A673 (cell line): ENCODE measurements around the gene ZBTB44.

Experiments
- EZH2 ChIP-seq: fragments of 200-600 bp; sonication (generic); IDR thresholded peaks from 2 replicates; pipeline ENCODE4 v1.6.1; 2017; ENCODE audit warnings: borderline replicate concordance, low read depth, mild to moderate bottlenecking, mixed read lengths, antibody characterized with exemption, low read length; ENCODE audit not compliant: poor library complexity, severe bottlenecking
- TF ChIP-seq, protein P1 (sequence below): fragments of 300-800, 200-600 bp; sonication (generic); conservative IDR thresholded peaks from 2 replicates; pipeline ENCODE4 v1.5.1; 2017; ENCODE audit warnings: low read depth, mild to moderate bottlenecking, antibody characterized with exemption, low read length, moderate library complexity, mixed read lengths

DNA sequence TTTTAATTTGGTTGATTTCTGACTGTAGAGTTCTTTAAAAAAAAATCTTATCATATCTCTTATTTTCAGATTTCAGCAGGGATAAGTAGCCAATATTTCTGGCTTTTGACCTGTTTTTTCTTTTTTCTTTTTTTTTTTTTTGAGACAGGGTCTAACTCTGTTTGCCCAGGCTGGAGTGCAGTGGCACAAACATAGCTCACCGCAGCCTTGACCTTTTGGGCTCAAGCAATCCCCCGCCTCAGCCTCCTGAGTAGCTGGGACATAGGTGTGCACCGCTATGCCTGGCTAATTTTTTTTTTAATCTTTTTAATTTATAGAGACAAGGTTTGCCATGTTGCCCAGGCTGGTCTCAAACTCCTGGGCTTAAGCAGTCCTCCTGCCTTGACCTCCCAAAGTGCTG lies 23.9 kb upstream of the ZBTB44 start:
- TF ChIP-seq, protein P1, sequence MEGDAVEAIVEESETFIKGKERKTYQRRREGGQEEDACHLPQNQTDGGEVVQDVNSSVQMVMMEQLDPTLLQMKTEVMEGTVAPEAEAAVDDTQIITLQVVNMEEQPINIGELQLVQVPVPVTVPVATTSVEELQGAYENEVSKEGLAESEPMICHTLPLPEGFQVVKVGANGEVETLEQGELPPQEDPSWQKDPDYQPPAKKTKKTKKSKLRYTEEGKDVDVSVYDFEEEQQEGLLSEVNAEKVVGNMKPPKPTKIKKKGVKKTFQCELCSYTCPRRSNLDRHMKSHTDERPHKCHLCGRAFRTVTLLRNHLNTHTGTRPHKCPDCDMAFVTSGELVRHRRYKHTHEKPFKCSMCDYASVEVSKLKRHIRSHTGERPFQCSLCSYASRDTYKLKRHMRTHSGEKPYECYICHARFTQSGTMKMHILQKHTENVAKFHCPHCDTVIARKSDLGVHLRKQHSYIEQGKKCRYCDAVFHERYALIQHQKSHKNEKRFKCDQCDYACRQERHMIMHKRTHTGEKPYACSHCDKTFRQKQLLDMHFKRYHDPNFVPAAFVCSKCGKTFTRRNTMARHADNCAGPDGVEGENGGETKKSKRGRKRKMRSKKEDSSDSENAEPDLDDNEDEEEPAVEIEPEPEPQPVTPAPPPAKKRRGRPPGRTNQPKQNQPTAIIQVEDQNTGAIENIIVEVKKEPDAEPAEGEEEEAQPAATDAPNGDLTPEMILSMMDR: no peak
- no peak for TF ChIP-seq EZH2
